Measurements from ENCODE around the gene CETN1.

The CETN1 gene

GRCh38 chr18:577643-578375 lies 2.4 kb upstream of the CETN1 start:
- no peak for ATAC-seq
- no peak for DNase-seq

GRCh38 chr18:579238-579637 lies 942 bp upstream of the CETN1 start:
- no peak for DNase-seq
- no peak for ATAC-seq

GRCh38 chr18:581096-581495 lies 916 bp downstream of the CETN1 start:
- ATAC-seq (no peak), DNase-seq (no peak)

GRCh38 chr18:582465-582864 lies 2.3 kb downstream of the CETN1 start:
- DNase-seq (no peak), ATAC-seq (no peak)

GRCh38 chr18:595068-595467 lies 14.9 kb downstream of the CETN1 start:
- DNase-seq (no peak), ATAC-seq (no peak)

- DNase-seq = no peak
- no peak for ATAC-seq
These were observed 15.4 kb downstream of the CETN1 start for GRCh38 chr18:595571-595970.

- DNase-seq = no peak
- ATAC-seq = peak; percentile 67
These were observed 16.2 kb downstream of the CETN1 start for GRCh38 chr18:596288-596881.

GRCh38 chr18:598124-598589 lies 18.0 kb downstream of the CETN1 start:
- DNase-seq (no peak), ATAC-seq (no peak)

GRCh38 chr18:600107-600506 lies 19.9 kb downstream of the CETN1 start:
- DNase-seq = no peak

GRCh38 chr18:604771-605170 lies 24.6 kb downstream of the CETN1 start:
- DNase-seq = no peak
- no peak for ATAC-seq

More at GRCh38 chr18:600107-600506, 19.9 kb downstream of the CETN1 start:
- no peak for ATAC-seq

- no peak for DNase-seq
- no peak for ATAC-seq
These were observed 27.8 kb downstream of the CETN1 start for GRCh38 chr18:607930-608329.

- ATAC-seq (no peak), DNase-seq (no peak)
These were observed 30.2 kb downstream of the CETN1 start for GRCh38 chr18:610214-610928.

- no peak for DNase-seq
These were observed 32.0 kb downstream of the CETN1 start for GRCh38 chr18:612156-612555.

GRCh38 chr18:614193-614592 lies 34.0 kb downstream of the CETN1 start:
- DNase-seq (no peak), ATAC-seq (no peak)

More at GRCh38 chr18:612156-612555, 32.0 kb downstream of the CETN1 start:
- ATAC-seq = no peak

GRCh38 chr18:615092-615521 lies 34.9 kb downstream of the CETN1 start:
- ATAC-seq (no peak), DNase-seq (no peak)

GRCh38 chr18:615773-616172 lies 35.6 kb downstream of the CETN1 start:
- ATAC-seq (no peak), DNase-seq (no peak)

GRCh38 chr18:616380-616995 lies 36.3 kb downstream of the CETN1 start:
- DNase-seq = no peak

GRCh38 chr18:617970-618504 lies 37.9 kb downstream of the CETN1 start:
- ATAC-seq = no peak
- DNase-seq = no peak

More at GRCh38 chr18:616380-616995, 36.3 kb downstream of the CETN1 start:
- ATAC-seq = no peak

- ATAC-seq (no peak), DNase-seq (no peak)
These were observed 38.4 kb downstream of the CETN1 start for GRCh38 chr18:618618-619017.

- no peak for ATAC-seq
- no peak for DNase-seq
These were observed 41.3 kb downstream of the CETN1 start for GRCh38 chr18:621291-622043.

- DNase-seq = no peak
- no peak for ATAC-seq
These were observed 42.1 kb downstream of the CETN1 start for GRCh38 chr18:622289-622688.
